Measurements from ENCODE around the gene CYB561. TPM values are rescaled to one million over a fixed set of nuclear protein-coding genes. Genes with fewer than 3 reads are reported as not detected.

CYB561 gene
- total RNA-seq, 1 donor from 2014 or later: 16.0 TPM

DNA sequence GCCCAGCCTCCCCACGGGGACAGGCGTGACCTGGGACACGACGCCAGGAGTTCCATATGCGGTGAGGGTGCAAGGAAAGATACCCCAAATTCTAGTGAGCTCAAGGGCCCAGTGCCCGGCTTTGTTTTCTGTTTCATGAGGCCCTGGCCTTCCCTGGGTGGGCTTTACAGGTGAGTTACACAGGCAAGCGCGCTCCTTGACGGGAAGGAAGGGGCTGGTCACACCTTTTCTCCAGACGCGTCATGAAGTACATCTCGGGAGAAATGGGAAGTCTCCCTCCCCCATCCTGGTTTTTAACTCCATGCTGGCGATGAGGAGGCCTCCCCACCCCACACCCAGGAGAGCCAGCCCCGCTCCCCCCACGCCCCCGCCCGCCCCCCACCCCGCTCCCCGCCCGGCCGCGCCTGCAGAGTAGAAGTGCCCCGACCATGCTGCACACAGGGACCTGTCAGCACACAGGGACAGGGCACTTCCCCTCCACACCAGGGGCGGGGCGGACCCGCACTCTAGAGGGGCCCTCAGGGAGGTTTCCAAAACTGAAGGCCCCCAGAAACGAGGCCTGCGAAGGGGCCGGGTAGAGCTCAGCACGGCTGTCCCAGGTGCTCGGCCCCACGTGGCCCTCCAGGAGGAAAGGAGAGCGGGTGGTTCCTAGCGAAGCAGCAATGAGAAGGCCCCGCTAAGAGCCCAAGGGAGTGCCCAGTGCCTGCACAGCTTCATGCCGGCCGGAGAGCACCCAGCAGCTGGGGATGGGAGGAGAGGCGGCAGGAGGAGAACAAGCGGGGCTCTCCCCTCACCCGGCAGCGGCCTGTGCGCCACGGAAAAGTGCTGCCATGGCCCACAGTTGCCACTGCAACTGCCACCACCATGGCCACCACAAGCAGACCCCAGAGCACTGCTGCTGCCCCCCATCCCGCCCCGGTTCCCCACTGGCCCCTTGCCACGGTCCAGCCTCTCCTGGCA is 7.7 kb downstream of the CYB561 start:
- TF ChIP-seq CTCF (conservative IDR thresholded peaks at IDR 0.05; ENCODE audit: low read depth, low read length): no peak
- no peak for DNase-seq (ENCODE audit: low read depth)
- H3K4me3 ChIP-seq (ENCODE audit: low read depth, low read length): no peak overlapping the region

- no peak for TF ChIP-seq CTCF (conservative IDR thresholded peaks at IDR 0.05; ENCODE audit: low read depth, low read length)
- H3K4me3 ChIP-seq (ENCODE audit: low read depth, low read length): no peak overlapping the region
- no peak for DNase-seq (ENCODE audit: low read depth)
Observed at GRCh38 chr17:63437287-63438091, 8.6 kb downstream of the CYB561 start.

DNA sequence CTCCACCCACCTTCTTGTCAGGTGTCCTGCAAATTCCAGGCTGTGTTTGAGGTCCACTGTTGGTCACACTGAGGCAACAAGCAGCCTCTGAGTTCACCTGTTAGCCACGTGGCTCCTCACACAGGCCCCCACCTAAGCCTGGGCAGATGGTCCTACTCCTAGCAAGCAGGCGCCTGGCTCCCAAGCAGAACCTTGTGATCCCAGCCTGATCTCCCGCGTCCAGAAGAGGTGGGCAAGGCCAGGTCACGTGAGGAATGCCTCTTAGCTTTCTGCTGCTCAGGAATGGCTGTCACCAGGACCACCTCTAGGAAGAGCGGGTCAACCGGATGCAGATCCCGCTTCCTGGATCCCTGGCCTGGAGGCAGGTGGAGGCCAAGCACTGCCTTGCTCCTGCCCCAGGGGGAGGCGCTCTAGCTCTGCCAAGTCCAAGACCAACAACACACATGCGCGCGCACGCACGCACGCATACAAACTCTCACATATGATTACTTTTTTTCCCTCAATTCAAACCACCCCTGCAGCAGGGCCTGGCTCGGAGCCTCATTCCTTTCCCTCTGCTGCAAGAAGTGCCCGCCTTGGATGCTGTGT is 9.5 kb downstream of the CYB561 start:
- TF ChIP-seq CTCF (conservative IDR thresholded peaks at IDR 0.05; ENCODE audit: low read depth, low read length): peak; percentile 25
- H3K4me3 ChIP-seq (ENCODE audit: low read depth, low read length): no peak overlapping the region
- no peak for DNase-seq (ENCODE audit: low read depth)

- H3K4me3 ChIP-seq (ENCODE audit: low read depth, low read length): no peak overlapping the region
- no peak for DNase-seq (ENCODE audit: low read depth)
- no peak for TF ChIP-seq CTCF (conservative IDR thresholded peaks at IDR 0.05; ENCODE audit: low read depth, low read length)
Observed at GRCh38 chr17:63435681-63436522, 10.2 kb downstream of the CYB561 start.

GRCh38 chr17:63434951-63435571 is 11.0 kb downstream of the CYB561 start:
- peak; percentile 32 for TF ChIP-seq CTCF (conservative IDR thresholded peaks at IDR 0.05; ENCODE audit: low read depth, low read length)
- no peak for DNase-seq (ENCODE audit: low read depth)
- H3K4me3 ChIP-seq (ENCODE audit: low read depth, low read length): no peak overlapping the region
